Measurements from ENCODE around the gene MCF2L2.

DNA sequence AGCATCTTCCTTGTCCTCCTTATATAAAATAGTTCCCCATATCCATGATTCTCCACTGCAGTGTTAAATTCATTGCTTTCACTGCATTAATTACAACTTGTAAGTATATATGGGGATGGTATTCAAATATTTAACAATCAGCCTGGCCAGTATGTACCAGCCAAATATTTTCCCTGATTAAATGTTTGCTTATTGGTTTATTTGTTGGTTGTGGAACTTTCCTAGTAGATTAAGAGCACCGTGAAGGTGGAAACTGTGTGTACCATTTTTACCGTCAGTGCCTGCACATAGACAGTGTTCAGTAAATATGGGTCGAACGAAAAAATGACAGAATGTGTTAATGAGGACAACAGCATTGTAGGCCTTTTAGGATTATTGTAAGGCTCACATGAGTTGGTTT is 272.9 kb downstream of the MCF2L2 start:
- TF ChIP-seq, protein P1, sequence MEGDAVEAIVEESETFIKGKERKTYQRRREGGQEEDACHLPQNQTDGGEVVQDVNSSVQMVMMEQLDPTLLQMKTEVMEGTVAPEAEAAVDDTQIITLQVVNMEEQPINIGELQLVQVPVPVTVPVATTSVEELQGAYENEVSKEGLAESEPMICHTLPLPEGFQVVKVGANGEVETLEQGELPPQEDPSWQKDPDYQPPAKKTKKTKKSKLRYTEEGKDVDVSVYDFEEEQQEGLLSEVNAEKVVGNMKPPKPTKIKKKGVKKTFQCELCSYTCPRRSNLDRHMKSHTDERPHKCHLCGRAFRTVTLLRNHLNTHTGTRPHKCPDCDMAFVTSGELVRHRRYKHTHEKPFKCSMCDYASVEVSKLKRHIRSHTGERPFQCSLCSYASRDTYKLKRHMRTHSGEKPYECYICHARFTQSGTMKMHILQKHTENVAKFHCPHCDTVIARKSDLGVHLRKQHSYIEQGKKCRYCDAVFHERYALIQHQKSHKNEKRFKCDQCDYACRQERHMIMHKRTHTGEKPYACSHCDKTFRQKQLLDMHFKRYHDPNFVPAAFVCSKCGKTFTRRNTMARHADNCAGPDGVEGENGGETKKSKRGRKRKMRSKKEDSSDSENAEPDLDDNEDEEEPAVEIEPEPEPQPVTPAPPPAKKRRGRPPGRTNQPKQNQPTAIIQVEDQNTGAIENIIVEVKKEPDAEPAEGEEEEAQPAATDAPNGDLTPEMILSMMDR (IDR thresholded peaks at IDR 0.05) = no peak
- TF ChIP-seq POLR2A (IDR thresholded peaks at IDR 0.05) = no peak

All from uterus (tissue), 2 donors.